HepG2 (cell line): Measurements from ENCODE around the gene BTBD19. TPM values are rescaled to one million over a fixed set of nuclear protein-coding genes. Genes with fewer than 3 reads are reported as not detected.

Experiments used
- DPF2 ChIP-seq: sonication (generic); formaldehyde crosslinking; IDR thresholded peaks from 2 replicates; pipeline ENCODE4 v1.4.0; 2020; ENCODE audit warnings: mild to moderate bottlenecking, low read depth, missing genetic modification reagents, borderline replicate concordance
- EHMT2 ChIP-seq: fragments of 200-600 bp; sonication (generic); IDR thresholded peaks from 2 replicates; pipeline ENCODE4 v1.7.0; 2017; ENCODE audit warnings: antibody characterized with exemption, low read depth, low read length, borderline replicate concordance
- HDAC2 ChIP-seq: sonication (generic); formaldehyde crosslinking; IDR thresholded peaks from 2 replicates; pipeline ENCODE4 v1.4.0; 2020; ENCODE audit warnings: missing genetic modification reagents
- MTF1 ChIP-seq: sonication (generic); formaldehyde crosslinking; IDR thresholded peaks from 2 replicates; pipeline ENCODE4 v1.5.0; 2020; ENCODE audit warnings: missing genetic modification reagents
- PHB2 ChIP-seq: fragments of 450-650 bp; IDR thresholded peaks from 2 replicates; pipeline ENCODE4 v1.6.1; 2018; ENCODE audit not compliant: partially characterized antibody
- RBAK ChIP-seq: sonication (generic); formaldehyde crosslinking; IDR thresholded peaks from 2 replicates; pipeline ENCODE4 v1.5.1; 2020; ENCODE audit warnings: mild to moderate bottlenecking, missing genetic modification reagents
- SNAI1 ChIP-seq: sonication (generic); formaldehyde crosslinking; IDR thresholded peaks from 2 replicates; pipeline ENCODE4 v1.5.0; 2020; ENCODE audit warnings: mild to moderate bottlenecking, missing genetic modification reagents, borderline replicate concordance
- ZMYM4 ChIP-seq: sonication (generic); formaldehyde crosslinking; IDR thresholded peaks from 2 replicates; pipeline ENCODE4 v1.8.1; 2023; ENCODE audit warnings: mild to moderate bottlenecking, missing genetic modification reagents
- ZNF274 ChIP-seq: sonication (generic); formaldehyde crosslinking; IDR thresholded peaks from 2 replicates; pipeline ENCODE4 v1.5.1; 2020; ENCODE audit warnings: mild to moderate bottlenecking, missing genetic modification reagents
- ZNF333 ChIP-seq: sonication (generic); formaldehyde crosslinking; IDR thresholded peaks from 2 replicates; pipeline ENCODE4 v1.4.0; 2020; ENCODE audit warnings: mild to moderate bottlenecking, missing genetic modification reagents, borderline replicate concordance
- ZNF432 ChIP-seq: sonication (generic); formaldehyde crosslinking; IDR thresholded peaks from 2 replicates; pipeline ENCODE4 v1.5.0; 2020; ENCODE audit warnings: missing genetic modification reagents, mild to moderate bottlenecking, borderline replicate concordance
- ZNF709 ChIP-seq: sonication (generic); formaldehyde crosslinking; IDR thresholded peaks from 2 replicates; pipeline ENCODE4 v1.5.0; 2020; ENCODE audit warnings: mild to moderate bottlenecking, missing genetic modification reagents
- ZNF776 ChIP-seq: sonication (generic); formaldehyde crosslinking; IDR thresholded peaks from 2 replicates; pipeline ENCODE4 v1.4.0; 2020; ENCODE audit warnings: mild to moderate bottlenecking, missing genetic modification reagents
- polyA plus RNA-seq, 8 experiments: library from polyadenylated mRNA; depleted of rRNA in 3 of 8; stranded (reverse) in 7 of 8; unstranded in 1 of 8; fragments of >200 nt; fragmentation: Illumina TruSeq in 4 of 8; extraction: Trizol in 4 of 8; gene quantifications; 2 replicates each; pipeline versions ENCODE4 v1.2.1 to v1.2.3, GENCODE V29; 2011 to 2016; ENCODE audit warnings: low read depth in 4 of 8, missing spikeins in 1 of 8, mixed read lengths in 1 of 8; ENCODE audit not compliant: insufficient read depth in 1 of 8
- total RNA-seq, 5 experiments: library from RNA; depleted of rRNA; stranded (reverse); fragments of >200 nt; fragmentation: Illumina TruSeq; extraction: Trizol; gene quantifications; 2 replicates each; pipeline ENCODE4 v1.2.3, GENCODE V29; 2016; ENCODE audit warnings: low read depth in 1 of 5
- TF ChIP-seq, protein P1 (sequence below): sonication (generic); formaldehyde crosslinking; IDR thresholded peaks from 2 replicates; pipeline ENCODE4 v1.8.0; 2022; ENCODE audit warnings: mild to moderate bottlenecking, missing genetic modification reagents, moderate library complexity
- TF ChIP-seq, protein P2 (sequence below): sonication (generic); formaldehyde crosslinking; IDR thresholded peaks from 2 replicates; pipeline ENCODE4 v1.4.0; 2020; ENCODE audit warnings: missing genetic modification reagents
- TF ChIP-seq, protein P3 (sequence below): sonication (generic); formaldehyde crosslinking; IDR thresholded peaks from 2 replicates; pipeline ENCODE4 v1.8.1; 2023; ENCODE audit warnings: mild to moderate bottlenecking, missing genetic modification reagents

Gene BTBD19
- total and polyA plus RNA-seq, 2 of the 13 experiments (the other 11 are each of a cell fraction or from before 2014, with no cell fraction given) = 2.7 to 6.7 TPM

DNA sequence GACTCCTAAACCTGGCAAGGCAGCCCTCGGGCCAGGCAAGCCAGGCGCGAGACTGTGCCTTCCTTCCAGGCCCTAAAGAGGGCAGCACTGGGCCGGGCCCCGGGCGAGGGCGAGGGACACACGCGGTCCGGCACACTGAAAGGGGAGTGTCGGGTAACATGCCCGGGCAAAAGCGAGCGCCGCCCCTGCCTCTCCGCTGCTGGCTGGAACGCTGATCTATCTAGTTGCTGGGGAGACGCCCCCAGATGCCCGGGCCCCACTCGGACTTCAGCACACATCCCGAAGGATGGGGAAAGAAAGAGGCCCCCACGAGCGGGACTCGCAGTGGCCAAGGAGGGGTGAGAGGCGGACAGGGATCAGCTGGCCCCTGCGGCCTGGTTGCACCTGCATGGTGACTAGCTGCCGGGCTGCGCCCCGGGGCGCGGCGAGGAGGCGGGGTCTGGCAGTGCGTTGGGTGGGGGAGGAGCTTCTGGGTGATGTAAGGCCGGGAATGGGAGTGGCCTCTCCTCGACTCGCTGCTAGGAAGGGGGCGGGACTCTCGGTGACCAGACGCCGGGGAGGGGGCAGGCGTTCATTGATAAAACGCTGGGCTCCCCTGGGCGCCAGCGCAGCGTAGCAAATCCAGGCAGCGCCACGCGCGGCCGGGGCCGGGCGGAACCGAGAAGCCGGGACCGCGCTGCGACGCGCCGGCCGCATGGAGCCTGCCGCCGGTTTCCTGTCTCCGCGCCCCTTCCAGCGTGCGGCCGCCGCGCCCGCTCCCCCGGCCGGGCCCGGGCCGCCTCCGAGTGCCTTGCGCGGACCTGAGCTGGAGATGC is 8.3 kb upstream of the BTBD19 start, which contains the start of gene PLK3 (continued):
- TF ChIP-seq PHB2 (no peak), SNAI1 (CRISPR knock-in tag) (no peak; the same call in 1 of the 2 replicates), RBAK (CRISPR knock-in tag) (no peak), HDAC2 (CRISPR knock-in tag) (peak; percentile 68), ZNF709 (peak; percentile 75; the same call in 1 of the 2 replicates), ZNF776 (CRISPR knock-in tag) (no peak; the same call in 1 of the 2 replicates), EHMT2 (no peak), MTF1 (no peak), ZMYM4 (CRISPR knock-in tag) (peak; percentile 78), ZNF333 (CRISPR knock-in tag) (0 out of 2 replicates have a peak, but pooled peaks have one; percentile 82), ZNF274 (CRISPR knock-in tag) (peak; percentile 74), ZNF432 (CRISPR knock-in tag) (no peak), DPF2 (no peak)
- TF ChIP-seq, protein P1, sequence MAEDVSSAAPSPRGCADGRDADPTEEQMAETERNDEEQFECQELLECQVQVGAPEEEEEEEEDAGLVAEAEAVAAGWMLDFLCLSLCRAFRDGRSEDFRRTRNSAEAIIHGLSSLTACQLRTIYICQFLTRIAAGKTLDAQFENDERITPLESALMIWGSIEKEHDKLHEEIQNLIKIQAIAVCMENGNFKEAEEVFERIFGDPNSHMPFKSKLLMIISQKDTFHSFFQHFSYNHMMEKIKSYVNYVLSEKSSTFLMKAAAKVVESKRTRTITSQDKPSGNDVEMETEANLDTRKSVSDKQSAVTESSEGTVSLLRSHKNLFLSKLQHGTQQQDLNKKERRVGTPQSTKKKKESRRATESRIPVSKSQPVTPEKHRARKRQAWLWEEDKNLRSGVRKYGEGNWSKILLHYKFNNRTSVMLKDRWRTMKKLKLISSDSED (CRISPR knock-in tag) = no peak
- TF ChIP-seq, protein P2, sequence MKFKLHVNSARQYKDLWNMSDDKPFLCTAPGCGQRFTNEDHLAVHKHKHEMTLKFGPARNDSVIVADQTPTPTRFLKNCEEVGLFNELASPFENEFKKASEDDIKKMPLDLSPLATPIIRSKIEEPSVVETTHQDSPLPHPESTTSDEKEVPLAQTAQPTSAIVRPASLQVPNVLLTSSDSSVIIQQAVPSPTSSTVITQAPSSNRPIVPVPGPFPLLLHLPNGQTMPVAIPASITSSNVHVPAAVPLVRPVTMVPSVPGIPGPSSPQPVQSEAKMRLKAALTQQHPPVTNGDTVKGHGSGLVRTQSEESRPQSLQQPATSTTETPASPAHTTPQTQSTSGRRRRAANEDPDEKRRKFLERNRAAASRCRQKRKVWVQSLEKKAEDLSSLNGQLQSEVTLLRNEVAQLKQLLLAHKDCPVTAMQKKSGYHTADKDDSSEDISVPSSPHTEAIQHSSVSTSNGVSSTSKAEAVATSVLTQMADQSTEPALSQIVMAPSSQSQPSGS (CRISPR knock-in tag) = peak; percentile 50; the same call in 1 of the 2 replicates
- TF ChIP-seq, protein P3, sequence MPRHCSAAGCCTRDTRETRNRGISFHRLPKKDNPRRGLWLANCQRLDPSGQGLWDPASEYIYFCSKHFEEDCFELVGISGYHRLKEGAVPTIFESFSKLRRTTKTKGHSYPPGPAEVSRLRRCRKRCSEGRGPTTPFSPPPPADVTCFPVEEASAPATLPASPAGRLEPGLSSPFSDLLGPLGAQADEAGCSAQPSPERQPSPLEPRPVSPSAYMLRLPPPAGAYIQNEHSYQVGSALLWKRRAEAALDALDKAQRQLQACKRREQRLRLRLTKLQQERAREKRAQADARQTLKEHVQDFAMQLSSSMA (CRISPR knock-in tag) = 0 out of 2 replicates have a peak, but pooled peaks have one; percentile 20
